Natural killer cell (primary cell): ENCODE measurements around the gene FBXL15. TPM values are rescaled to one million over a fixed set of nuclear protein-coding genes. Genes with fewer than 3 reads are reported as not detected.
A peak's percentile ranks its signal among the peaks of the same experiment; 100 is the strongest.

Experiments
- ATAC-seq, 3 donors: fragments of 150-1000 bp in 2 of 3; fragments of 200-7000 bp in 1 of 3; cut with Tn5 transposase; 1 replicate in 1 of 3; 2 replicates in 2 of 3; pipeline ENCODE4 v1.10.0; 2021; ENCODE audit warnings: mild to moderate bottlenecking in 2 of 3, moderate library complexity in 2 of 3
- DNase-seq, 2 donors: peaks; one replicate each; pipeline versions ENCODE4 v3.0.0 to v3.0.0-alpha.2; 2013 to 2021; ENCODE audit warnings: mixed read lengths in 1 of 2
- H3K27ac ChIP-seq: one replicate; pipeline ENCODE4 v1.5.1; 2013; ENCODE audit warnings: mild to moderate bottlenecking, low read length
- H3K27me3 ChIP-seq: one replicate; pipeline ENCODE4 v1.6.1; 2013; ENCODE audit warnings: low read length; ENCODE audit not compliant: control insufficient read depth, insufficient read depth
- H3K36me3 ChIP-seq: one replicate; pipeline ENCODE4 v1.6.1; 2013; ENCODE audit warnings: low read length; ENCODE audit not compliant: control insufficient read depth, insufficient read depth
- H3K4me1 ChIP-seq: one replicate; pipeline ENCODE4 v1.6.1; 2013; ENCODE audit warnings: low read length; ENCODE audit not compliant: control insufficient read depth, insufficient read depth
- H3K4me3 ChIP-seq: one replicate; pipeline ENCODE4 v1.5.1; 2013; ENCODE audit warnings: low read length
- H3K9me3 ChIP-seq: one replicate; pipeline ENCODE4 v1.6.1; 2013; ENCODE audit warnings: low read length; ENCODE audit not compliant: control insufficient read depth, insufficient read depth
- H3K27ac Mint-ChIP-seq, 2 donors: one replicate each; pipeline ENCODE4 v1.8.0; 2022; ENCODE audit warnings: mild to moderate bottlenecking in 2 of 2, mixed read lengths in 2 of 2, moderate library complexity in 1 of 2
- H3K27me3 Mint-ChIP-seq, 2 donors: one replicate each; pipeline ENCODE4 v1.8.0; 2022; ENCODE audit warnings: low read depth in 2 of 2, mixed read lengths in 2 of 2
- H3K36me3 Mint-ChIP-seq: one replicate; pipeline ENCODE4 v1.8.0; 2022; ENCODE audit warnings: mixed read lengths
- H3K4me1 Mint-ChIP-seq, 2 donors: one replicate each; pipeline ENCODE4 v1.8.0; 2022; ENCODE audit warnings: mixed read lengths in 2 of 2
- H3K4me3 Mint-ChIP-seq: one replicate; pipeline ENCODE4 v1.8.0; 2022; ENCODE audit warnings: mild to moderate bottlenecking, moderate library complexity, mixed read lengths
- H3K9me3 Mint-ChIP-seq, 2 donors: one replicate each; pipeline ENCODE4 v1.8.0; 2022; ENCODE audit warnings: mixed read lengths in 2 of 2
- WGBS: methylation state at CpG from one replicate; pipeline ENCODE4 v1.1.7; 2013; ENCODE audit warnings: missing lambda C conversion rate; ENCODE audit not compliant: insufficient coverage; 5-methylcytosine and 5-hydroxymethylcytosine counted together
- intact Hi-C: fragments of 100-400 bp; cut with micrococcal nuclease; formaldehyde crosslinking; loops from one replicate; pipeline ENCODE4 v1.14.2; 2022
- total RNA-seq, 4 donors: library from RNA; stranded (reverse); fragments of 120-200 nt in 1 of 4; gene quantifications; one replicate each; pipeline versions ENCODE4 v1.2.3 to v1.2.4, GENCODE V29; 2013 to 2022
- TF ChIP-seq, protein P1 (sequence below): fragments of 200-600 bp; IDR thresholded peaks from one replicate; pipeline ENCODE4 v1.8.0; 2022; ENCODE audit warnings: antibody characterized with exemption

Gene FBXL15
- total RNA-seq, 3 donors from 2014 or later (not counting 1 experiment from before 2014, with no cell fraction given), result 15.2 to 17.4 (median 15.5) TPM

DNA sequence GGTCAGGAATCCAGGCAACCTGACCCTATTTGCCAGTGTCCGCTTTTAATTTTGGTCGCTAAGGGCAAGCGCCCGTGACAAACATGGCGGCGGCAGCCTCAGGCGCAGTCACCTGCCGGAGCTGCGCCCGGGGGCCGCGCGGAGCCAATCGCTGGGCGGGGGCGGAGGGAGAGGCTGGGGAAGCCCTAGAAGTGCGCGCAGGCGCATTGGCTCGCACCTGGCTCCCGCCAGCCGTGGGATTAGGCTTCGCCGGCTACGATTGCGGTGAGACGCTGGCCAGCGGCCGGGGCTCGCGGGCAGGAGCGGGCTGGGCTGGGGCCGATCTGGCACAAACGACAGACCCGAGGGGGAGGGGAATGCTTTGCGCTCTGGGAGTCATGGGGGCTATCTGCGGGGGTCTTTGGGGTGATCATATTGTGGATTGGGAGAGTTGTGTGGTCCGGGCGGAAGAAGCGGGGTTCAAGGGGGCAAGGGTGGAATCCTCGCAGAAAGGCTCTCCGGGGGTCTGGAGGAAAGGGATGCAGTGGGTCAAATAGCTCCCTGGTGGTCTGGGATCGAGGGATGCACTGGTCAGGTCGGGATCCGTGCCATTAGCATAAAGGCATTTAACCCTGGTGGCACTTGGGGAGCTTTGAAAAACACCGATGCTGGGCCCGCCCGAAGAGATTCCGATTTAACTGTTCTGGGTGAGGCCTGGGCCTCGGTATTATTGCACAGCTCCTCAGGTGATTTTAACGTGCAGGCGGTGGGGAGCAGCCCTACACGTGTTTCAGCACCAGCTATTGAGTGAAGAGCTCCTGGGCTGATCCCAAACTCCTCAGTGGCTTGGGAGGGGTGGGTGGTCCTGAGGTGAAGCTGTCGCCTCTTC is 40.8 kb downstream of the FBXL15 start:
- ATAC-seq (peak; percentile 99 to 100 (median 100)), DNase-seq (peak; percentile 89 to 97)
- Histone ChIP-seq H3K9me3 (no peaks in the 10 kb centered on the region), H3K4me1 (peaks cover 15% of the 10 kb centered on the region), H3K27me3 (no peaks in the 10 kb centered on the region), H3K4me3 (peak overlapping the region; percentile 77), H3K36me3 (no peaks in the 10 kb centered on the region), H3K27ac (peak overlapping the region; percentile 53)
- Mint-ChIP-seq H3K4me1 (peaks cover 22 to 26% of the 10 kb centered on the region in 2 donors), H3K27me3 (peaks cover 0 to 2% of the 10 kb centered on the region in 2 donors), H3K4me3 (peak overlapping the region; percentile 98), H3K27ac (peak overlapping the region; percentile 80 to 96), H3K9me3 (no peaks in the 10 kb centered on the region), H3K36me3 (no peaks in the 10 kb centered on the region)
- WGBS, result 3% methylated on average over 54 of the region's 54 CpGs
- TF ChIP-seq, protein P1, sequence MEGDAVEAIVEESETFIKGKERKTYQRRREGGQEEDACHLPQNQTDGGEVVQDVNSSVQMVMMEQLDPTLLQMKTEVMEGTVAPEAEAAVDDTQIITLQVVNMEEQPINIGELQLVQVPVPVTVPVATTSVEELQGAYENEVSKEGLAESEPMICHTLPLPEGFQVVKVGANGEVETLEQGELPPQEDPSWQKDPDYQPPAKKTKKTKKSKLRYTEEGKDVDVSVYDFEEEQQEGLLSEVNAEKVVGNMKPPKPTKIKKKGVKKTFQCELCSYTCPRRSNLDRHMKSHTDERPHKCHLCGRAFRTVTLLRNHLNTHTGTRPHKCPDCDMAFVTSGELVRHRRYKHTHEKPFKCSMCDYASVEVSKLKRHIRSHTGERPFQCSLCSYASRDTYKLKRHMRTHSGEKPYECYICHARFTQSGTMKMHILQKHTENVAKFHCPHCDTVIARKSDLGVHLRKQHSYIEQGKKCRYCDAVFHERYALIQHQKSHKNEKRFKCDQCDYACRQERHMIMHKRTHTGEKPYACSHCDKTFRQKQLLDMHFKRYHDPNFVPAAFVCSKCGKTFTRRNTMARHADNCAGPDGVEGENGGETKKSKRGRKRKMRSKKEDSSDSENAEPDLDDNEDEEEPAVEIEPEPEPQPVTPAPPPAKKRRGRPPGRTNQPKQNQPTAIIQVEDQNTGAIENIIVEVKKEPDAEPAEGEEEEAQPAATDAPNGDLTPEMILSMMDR, result no peak
- intact Hi-C loops, result loop anchor here (1.0 to 5.0 kb wide), 4 partner anchors 11 to 44 kb away; partner anchors contain the start of genes ACTR1A, CUEDC2, PSD and SUFU

GRCh38 chr10:102462512-102463054 is 41.9 kb downstream of the FBXL15 start:
- Mint-ChIP-seq H3K4me3 (peak overlapping the region; percentile 98), H3K27me3 (peaks cover 0 to 2% of the 10 kb centered on the region in 2 donors), H3K4me1 (peaks cover 22 to 26% of the 10 kb centered on the region in 2 donors), H3K36me3 (no peaks in the 10 kb centered on the region), H3K9me3 (no peaks in the 10 kb centered on the region), H3K27ac (peak overlapping the region; percentile 54 to 80)
- TF ChIP-seq, protein P1, result no peak
- WGBS, result 79% methylated on average over 6 of the region's 6 CpGs
- no peak for DNase-seq
- H3K4me1 ChIP-seq, result peaks cover 15% of the 10 kb centered on the region
- H3K9me3 ChIP-seq, result no peaks in the 10 kb centered on the region
- H3K4me3 ChIP-seq, result no peak overlapping the region
- no peaks in the 10 kb centered on the region for H3K27me3 ChIP-seq
- no peak for ATAC-seq
- intact Hi-C loops, result loop anchor here (5.0 kb wide), 1 partner anchor 45 kb away; the partner anchor contains the start of gene PSD
- H3K36me3 ChIP-seq, result no peaks in the 10 kb centered on the region
- H3K27ac ChIP-seq, result no peak overlapping the region

DNA sequence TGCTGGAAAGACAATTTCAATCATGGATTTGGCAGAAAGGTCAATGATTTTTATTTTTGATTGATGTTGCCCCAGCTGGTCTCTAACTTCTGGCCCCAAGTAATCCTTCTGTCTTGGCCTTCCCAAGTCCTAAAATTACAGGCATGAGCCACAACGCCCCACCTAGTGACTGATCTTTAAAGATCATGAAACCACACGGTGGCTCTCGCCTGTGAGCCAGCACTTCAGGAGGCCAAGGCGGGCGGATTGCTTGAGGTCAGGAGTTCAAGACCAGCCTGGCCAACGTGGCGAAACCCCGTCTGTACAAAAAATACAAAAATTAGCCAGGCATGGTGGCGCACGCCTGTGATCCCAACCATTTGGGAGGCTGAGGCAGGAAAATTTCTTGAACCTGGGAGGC is 43.3 kb downstream of the FBXL15 start:
- DNase-seq (no peak), ATAC-seq (no peak)
- Mint-ChIP-seq H3K4me1 (peaks cover 22 to 27% of the 10 kb centered on the region in 2 donors), H3K36me3 (no peaks in the 10 kb centered on the region), H3K4me3 (no peak overlapping the region), H3K9me3 (no peaks in the 10 kb centered on the region), H3K27ac (no peak overlapping the region), H3K27me3 (peaks cover 0 to 2% of the 10 kb centered on the region in 2 donors)
- TF ChIP-seq, protein P1, result no peak
- no peak overlapping the region for H3K4me3 ChIP-seq
- H3K4me1 ChIP-seq, result peaks cover 15% of the 10 kb centered on the region
- no peaks in the 10 kb centered on the region for H3K36me3 ChIP-seq
- H3K27ac ChIP-seq, result no peak overlapping the region
- no peaks in the 10 kb centered on the region for H3K27me3 ChIP-seq
- no peaks in the 10 kb centered on the region for H3K9me3 ChIP-seq
- 87% methylated on average over 10 of the region's 10 CpGs for WGBS
- intact Hi-C loops, result loop anchor here (5.0 kb wide), 1 partner anchor 47 kb away; the partner anchor contains the start of gene PSD
